Esophagus squamous epithelium (tissue), 5 donors: Measurements from ENCODE around the gene PALM. TPM values are rescaled to one million over a fixed set of nuclear protein-coding genes. Genes with fewer than 3 reads are reported as not detected.

Experiments used
- DNase-seq: peaks from one replicate; lab custom pipeline; 2025; lab: John Stamatoyannopoulos, UW
- H3K27ac ChIP-seq, 4 donors: fragments of 200-600 bp; sonication (generic); one replicate each; pipeline ENCODE4 v1.5.1; 2016 to 2019; ENCODE audit warnings: mild to moderate bottlenecking in 1 of 4
- H3K27me3 ChIP-seq, 4 donors: fragments of 200-600 bp; sonication (generic); 1 replicate in 3 of 4; 2 replicates in 1 of 4; pipeline versions ENCODE4 v1.5.1 to v1.6.0; 2017 to 2021; ENCODE audit warnings: antibody characterized with exemption in 1 of 4
- H3K36me3 ChIP-seq, 3 donors: fragments of 200-600 bp; sonication (generic); one replicate each; pipeline ENCODE4 v1.5.1; 2016 to 2019
- H3K4me1 ChIP-seq, 3 donors: fragments of 200-600 bp; sonication (generic); one replicate each; pipeline ENCODE4 v1.5.1; 2017 to 2019
- H3K4me3 ChIP-seq, 4 donors: fragments of 200-600 bp; sonication (generic); 1 replicate in 3 of 4; 2 replicates in 1 of 4; pipeline ENCODE4 v1.5.1; 2016 to 2019; ENCODE audit warnings: mild to moderate bottlenecking in 2 of 4, moderate library complexity in 1 of 4
- H3K9me3 ChIP-seq, 3 donors: fragments of 200-600 bp; sonication (generic); one replicate each; pipeline ENCODE4 v1.5.1; 2016 to 2019
- POLR2A ChIP-seq, 4 donors: fragments of 450-650 bp; IDR thresholded peaks; one replicate each; pipeline ENCODE4 v1.6.1; 2017; ENCODE audit warnings: antibody characterized with exemption in 4 of 4, mild to moderate bottlenecking in 4 of 4, moderate library complexity in 3 of 4
- WGBS, 2 donors: methylation state at CpG; one replicate each; pipeline ENCODE4 v1.1.5; 2018; 5-methylcytosine and 5-hydroxymethylcytosine counted together
- intact Hi-C: fragments of 100-400 bp; cut with DNase I; formaldehyde crosslinking; loops from one replicate; pipeline ENCODE4 v1.15.0; 2022
- total RNA-seq, 4 donors: library from RNA; depleted of rRNA; stranded (reverse); fragments of >200 nt; gene quantifications; one replicate each; pipeline ENCODE4 v1.1.0, GENCODE V29; 2016
- TF ChIP-seq, protein P1 (sequence below), 6 experiments: fragments of 450-650 bp in 4 of 6; fragments of 200-600 bp in 2 of 6; sonication (generic) in 2 of 6; IDR thresholded peaks; one replicate each; pipeline ENCODE4 v1.5.1; 2016 to 2019; ENCODE audit warnings: antibody characterized with exemption in 6 of 6, mild to moderate bottlenecking in 4 of 6, moderate library complexity in 4 of 6
- donor health status: DM: yes; HTN: yes; CAD: no.

PALM gene
- total RNA-seq, 4 donors from 2014 or later = 2.6 to 19.3 (median 6.5) TPM

DNA sequence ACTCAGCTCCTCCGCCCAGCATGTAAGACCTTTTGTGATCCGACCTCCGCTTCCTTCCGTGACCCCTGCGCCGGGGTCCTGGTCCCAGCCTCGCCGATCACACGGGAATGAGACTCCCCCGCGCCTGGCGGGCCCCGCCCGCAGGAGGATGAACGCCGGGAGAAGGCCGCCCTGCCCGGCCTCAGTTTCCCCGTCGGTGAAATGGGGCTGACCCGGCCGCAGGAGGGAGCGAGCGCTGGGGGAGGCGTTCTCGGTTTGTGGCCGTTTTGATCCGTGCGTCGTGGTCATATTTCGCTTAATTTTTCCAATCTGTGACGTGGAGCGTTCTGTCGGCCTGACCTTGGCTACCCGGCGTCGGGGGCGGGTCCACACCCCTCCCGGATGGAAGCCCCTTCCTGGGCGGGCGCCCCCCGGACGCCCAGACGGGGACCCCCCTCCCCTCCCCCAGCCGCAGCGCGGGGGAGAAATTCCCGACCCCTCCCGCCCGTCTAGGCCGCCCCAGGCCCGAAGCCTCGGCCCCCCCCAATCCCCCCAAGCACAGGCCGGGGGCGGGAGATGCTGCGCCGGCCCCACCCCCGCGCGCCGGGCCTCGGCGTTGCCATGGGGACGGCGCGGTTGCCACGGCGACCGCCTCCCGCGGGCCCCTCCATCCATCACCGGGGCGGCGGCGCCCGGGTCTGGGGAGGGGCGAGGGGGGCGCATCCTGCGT lies 11.1 kb downstream of the PALM start:
- intact Hi-C loops = no loop called here
- H3K27me3 ChIP-seq = peaks cover 0 to 30% (median 1%) of the 10 kb centered on the region in 4 donors
- peaks cover 0 to 9% (median 0%) of the 10 kb centered on the region in 3 donors for H3K9me3 ChIP-seq
- TF ChIP-seq, protein P1, sequence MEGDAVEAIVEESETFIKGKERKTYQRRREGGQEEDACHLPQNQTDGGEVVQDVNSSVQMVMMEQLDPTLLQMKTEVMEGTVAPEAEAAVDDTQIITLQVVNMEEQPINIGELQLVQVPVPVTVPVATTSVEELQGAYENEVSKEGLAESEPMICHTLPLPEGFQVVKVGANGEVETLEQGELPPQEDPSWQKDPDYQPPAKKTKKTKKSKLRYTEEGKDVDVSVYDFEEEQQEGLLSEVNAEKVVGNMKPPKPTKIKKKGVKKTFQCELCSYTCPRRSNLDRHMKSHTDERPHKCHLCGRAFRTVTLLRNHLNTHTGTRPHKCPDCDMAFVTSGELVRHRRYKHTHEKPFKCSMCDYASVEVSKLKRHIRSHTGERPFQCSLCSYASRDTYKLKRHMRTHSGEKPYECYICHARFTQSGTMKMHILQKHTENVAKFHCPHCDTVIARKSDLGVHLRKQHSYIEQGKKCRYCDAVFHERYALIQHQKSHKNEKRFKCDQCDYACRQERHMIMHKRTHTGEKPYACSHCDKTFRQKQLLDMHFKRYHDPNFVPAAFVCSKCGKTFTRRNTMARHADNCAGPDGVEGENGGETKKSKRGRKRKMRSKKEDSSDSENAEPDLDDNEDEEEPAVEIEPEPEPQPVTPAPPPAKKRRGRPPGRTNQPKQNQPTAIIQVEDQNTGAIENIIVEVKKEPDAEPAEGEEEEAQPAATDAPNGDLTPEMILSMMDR (IDR thresholded peaks at IDR 0.05) = no peak
- TF ChIP-seq POLR2A (IDR thresholded peaks at IDR 0.05) = no peak
- DNase-seq = no peak
- peak overlapping the region in 3 of 4 donors; percentile 70 to 87 (median 70) for H3K27ac ChIP-seq
- WGBS, 2 donors = no CpG with 5 or more reads among the region's 79 CpGs
- peaks cover 12 to 35% (median 15%) of the 10 kb centered on the region in 3 donors for H3K4me1 ChIP-seq
- H3K4me3 ChIP-seq = peak overlapping the region in 2 of 4 donors; percentile 18 to 43
- no peaks in the 10 kb centered on the region for H3K36me3 ChIP-seq

GRCh38 chr19:720345-721160 lies 11.8 kb downstream of the PALM start:
- intact Hi-C loops = no loop called here
- Histone ChIP-seq H3K9me3 (peaks cover 0 to 2% (median 0%) of the 10 kb centered on the region in 3 donors), H3K4me3 (peak overlapping the region in 2 of 4 donors; percentile 18 to 43), H3K4me1 (peaks cover 12 to 35% (median 15%) of the 10 kb centered on the region in 3 donors), H3K27me3 (peaks cover 0 to 30% (median 1%) of the 10 kb centered on the region in 4 donors), H3K36me3 (no peaks in the 10 kb centered on the region), H3K27ac (peak overlapping the region in 3 of 4 donors; percentile 45 to 87 (median 70))
- no peak for DNase-seq
- WGBS, 2 donors = 14% methylated on average over 1 of the region's 58 CpGs; no CpG with 5 or more reads in 1 of the 2 donors
- no peak for TF ChIP-seq POLR2A (IDR thresholded peaks at IDR 0.05)
- TF ChIP-seq, protein P1 (IDR thresholded peaks at IDR 0.05) = no peak

- H3K9me3 ChIP-seq = no peaks in the 10 kb centered on the region
- H3K36me3 ChIP-seq = no peaks in the 10 kb centered on the region
- no peak for DNase-seq
- peak overlapping the region in 2 of 4 donors; percentile 25 to 39 for H3K27ac ChIP-seq
- WGBS, 2 donors = 73% methylated on average over 5 of the region's 17 CpGs; no CpG with 5 or more reads in 1 of the 2 donors
- TF ChIP-seq, protein P1 (IDR thresholded peaks at IDR 0.05) = no peak
- no peak for TF ChIP-seq POLR2A (IDR thresholded peaks at IDR 0.05)
- intact Hi-C loops = no loop called here
- no peak overlapping the region for H3K4me3 ChIP-seq
- peaks cover 0 to 30% (median 1%) of the 10 kb centered on the region in 4 donors for H3K27me3 ChIP-seq
- peaks cover 12 to 39% (median 17%) of the 10 kb centered on the region in 3 donors for H3K4me1 ChIP-seq
Observed at GRCh38 chr19:722553-723101, 13.9 kb downstream of the PALM start.

- Histone ChIP-seq H3K27ac (peak overlapping the region in 1 of 4 donors; percentile 39), H3K4me3 (no peak overlapping the region), H3K9me3 (no peaks in the 10 kb centered on the region), H3K27me3 (peaks cover 0 to 28% (median 1%) of the 10 kb centered on the region in 4 donors), H3K4me1 (peaks cover 12 to 43% (median 20%) of the 10 kb centered on the region in 3 donors), H3K36me3 (no peaks in the 10 kb centered on the region)
- WGBS, 2 donors = 76 to 80% methylated on average over 13 of the region's 13 CpGs
- no peak for DNase-seq
- TF ChIP-seq POLR2A (IDR thresholded peaks at IDR 0.05) = no peak
- TF ChIP-seq, protein P1 (IDR thresholded peaks at IDR 0.05) = no peak
- intact Hi-C loops = no loop called here
Observed at GRCh38 chr19:723247-723646, 14.5 kb downstream of the PALM start.
